Stimulated activated CD4-positive, alpha-beta T cell treated with anti-CD3 and anti-CD28 coated beads, Interleukin-12 subunit alpha, Interleukin-12 subunit beta, amount 100 ng/mL, for 4 hours (primary cell): Measurements from ENCODE around the gene FZD10.

Experiments
- DNase-seq: peaks from one replicate; pipeline ENCODE4 v3.0.0-alpha.2; 2020

FZD10 gene

GRCh38 chr12:130155416-130156073 is 6.7 kb upstream of the FZD10 start:
- no peak for DNase-seq

GRCh38 chr12:130156652-130157275 is 5.5 kb upstream of the FZD10 start:
- DNase-seq = no peak

- no peak for DNase-seq
Measured at GRCh38 chr12:130157998-130158753, 4.1 kb upstream of the FZD10 start.

- DNase-seq = no peak
Measured at GRCh38 chr12:130158754-130159059, 3.6 kb upstream of the FZD10 start.

- no peak for DNase-seq
Measured at GRCh38 chr12:130160306-130160705, 2.0 kb upstream of the FZD10 start.

- no peak for DNase-seq
Measured at GRCh38 chr12:130160711-130161231, 1.5 kb upstream of the FZD10 start.

- DNase-seq = no peak
Measured at GRCh38 chr12:130161261-130162243, 712 bp upstream of the FZD10 start.

GRCh38 chr12:130162745-130163460 is 639 bp downstream of the FZD10 start:
- no peak for DNase-seq

- no peak for DNase-seq
Measured at GRCh38 chr12:130163461-130164215, 1.4 kb downstream of the FZD10 start.

- no peak for DNase-seq
Measured at GRCh38 chr12:130164216-130164542, 1.9 kb downstream of the FZD10 start.

GRCh38 chr12:130164936-130165335 is 2.7 kb downstream of the FZD10 start:
- no peak for DNase-seq

GRCh38 chr12:130166306-130166705 is 4.0 kb downstream of the FZD10 start:
- no peak for DNase-seq

GRCh38 chr12:130167537-130167936 is 5.3 kb downstream of the FZD10 start:
- DNase-seq = no peak

GRCh38 chr12:130169256-130169655 is 7.0 kb downstream of the FZD10 start:
- DNase-seq = no peak

GRCh38 chr12:130169924-130170323 is 7.7 kb downstream of the FZD10 start:
- DNase-seq = no peak

GRCh38 chr12:130170611-130171010 is 8.3 kb downstream of the FZD10 start:
- no peak for DNase-seq

GRCh38 chr12:130177635-130178242 is 15.5 kb downstream of the FZD10 start:
- DNase-seq = no peak

GRCh38 chr12:130178282-130178681 is 16.0 kb downstream of the FZD10 start:
- no peak for DNase-seq

- DNase-seq = no peak
Measured at GRCh38 chr12:130179191-130179590, 16.9 kb downstream of the FZD10 start.

- no peak for DNase-seq
Measured at GRCh38 chr12:130179621-130180020, 17.4 kb downstream of the FZD10 start.

- no peak for DNase-seq
Measured at GRCh38 chr12:130181211-130181610, 18.9 kb downstream of the FZD10 start.
